Measurements from ENCODE around the gene NME4. TPM values are rescaled to one million over a fixed set of nuclear protein-coding genes. Genes with fewer than 3 reads are reported as not detected.

The NME4 gene
- total RNA-seq, 1 donor from 2014 or later = 97.2 TPM

DNA sequence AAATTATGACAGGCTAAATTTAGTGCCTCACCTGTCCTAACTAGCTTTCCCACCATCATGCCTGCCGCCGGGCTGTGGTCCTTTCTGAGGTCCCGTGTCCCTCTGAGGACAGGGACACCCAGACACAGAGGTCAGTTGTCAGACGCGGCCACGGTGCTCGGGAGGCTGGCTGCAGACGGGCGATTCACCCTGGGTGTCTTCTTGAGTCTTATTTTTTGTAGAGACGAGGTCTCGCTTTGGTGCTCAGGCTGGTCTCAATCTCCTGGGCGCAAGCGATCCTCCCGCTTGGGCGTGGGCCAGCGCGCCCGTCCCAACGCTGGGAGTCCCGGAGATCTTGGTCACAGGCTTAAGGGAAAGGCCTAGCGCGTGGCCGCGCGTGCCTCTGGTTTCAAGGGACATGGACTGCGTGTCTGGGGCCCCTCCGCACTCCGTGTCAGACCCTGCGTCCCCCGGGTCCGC, 27.7 kb downstream of the NME4 start:
- H3K36me3 ChIP-seq (ENCODE audit: control insufficient read depth, insufficient read depth, low read length) = peaks cover 2% of the 10 kb centered on the region
- DNase-seq (ENCODE audit: low read depth) = no peak
- TF ChIP-seq, protein P1, sequence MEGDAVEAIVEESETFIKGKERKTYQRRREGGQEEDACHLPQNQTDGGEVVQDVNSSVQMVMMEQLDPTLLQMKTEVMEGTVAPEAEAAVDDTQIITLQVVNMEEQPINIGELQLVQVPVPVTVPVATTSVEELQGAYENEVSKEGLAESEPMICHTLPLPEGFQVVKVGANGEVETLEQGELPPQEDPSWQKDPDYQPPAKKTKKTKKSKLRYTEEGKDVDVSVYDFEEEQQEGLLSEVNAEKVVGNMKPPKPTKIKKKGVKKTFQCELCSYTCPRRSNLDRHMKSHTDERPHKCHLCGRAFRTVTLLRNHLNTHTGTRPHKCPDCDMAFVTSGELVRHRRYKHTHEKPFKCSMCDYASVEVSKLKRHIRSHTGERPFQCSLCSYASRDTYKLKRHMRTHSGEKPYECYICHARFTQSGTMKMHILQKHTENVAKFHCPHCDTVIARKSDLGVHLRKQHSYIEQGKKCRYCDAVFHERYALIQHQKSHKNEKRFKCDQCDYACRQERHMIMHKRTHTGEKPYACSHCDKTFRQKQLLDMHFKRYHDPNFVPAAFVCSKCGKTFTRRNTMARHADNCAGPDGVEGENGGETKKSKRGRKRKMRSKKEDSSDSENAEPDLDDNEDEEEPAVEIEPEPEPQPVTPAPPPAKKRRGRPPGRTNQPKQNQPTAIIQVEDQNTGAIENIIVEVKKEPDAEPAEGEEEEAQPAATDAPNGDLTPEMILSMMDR (IDR thresholded peaks at IDR 0.05; ENCODE audit: insufficient read depth, low read length, poor library complexity, severe bottlenecking) = no peak
- H3K4me3 ChIP-seq (ENCODE audit: low read depth, low read length) = peak overlapping the region; percentile 61
- no peaks in the 10 kb centered on the region for H3K27me3 ChIP-seq (ENCODE audit: control insufficient read depth, insufficient read depth, low read length)

DNA sequence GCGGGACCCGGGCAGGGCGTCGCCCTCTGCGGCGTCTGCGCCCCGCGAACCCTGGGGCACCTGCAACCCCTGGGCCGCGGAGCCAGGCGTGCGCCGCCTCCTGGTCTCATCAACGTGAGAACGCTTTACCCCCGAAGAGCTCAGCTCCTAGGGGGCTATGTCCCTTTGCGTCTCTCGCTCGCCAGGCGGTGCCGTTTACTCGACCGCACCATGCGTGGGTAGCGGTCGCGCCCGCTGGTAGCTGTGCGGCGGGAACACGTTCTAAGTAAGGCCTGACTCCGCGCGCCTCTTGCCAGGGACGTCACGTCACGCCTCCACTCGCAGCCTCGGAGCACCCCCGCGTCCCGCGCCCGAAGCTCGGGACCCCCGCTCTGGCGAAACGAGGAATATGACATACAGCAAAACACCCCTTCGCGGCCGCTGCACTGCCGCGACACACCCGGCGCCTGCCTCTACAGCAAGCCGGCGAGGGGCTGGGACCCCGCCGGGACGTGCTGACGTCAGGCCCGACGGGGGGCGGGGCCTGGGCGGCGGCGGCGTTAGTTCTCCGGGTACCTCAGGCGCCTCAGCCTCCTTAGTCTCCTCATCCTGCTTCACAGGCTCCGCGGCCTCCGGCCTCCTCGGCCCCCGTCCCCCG, 28.2 kb downstream of the NME4 start, which contains the start of gene RAB11FIP3:
Gene RAB11FIP3 (plus strand): TSS at position 568 of the 637 bp plus-strand sequence. CDS start 358 bp downstream, outside the sequence.
- DNase-seq (ENCODE audit: low read depth) = no peak
- Histone ChIP-seq H3K4me3 (ENCODE audit: low read depth, low read length) (peak within 1 kb of the TSS; percentile 61), H3K36me3 (ENCODE audit: control insufficient read depth, insufficient read depth, low read length) (peaks cover 2% of the 10 kb centered on the region), H3K27me3 (ENCODE audit: control insufficient read depth, insufficient read depth, low read length) (no peaks in the 10 kb centered on the region)
- TF ChIP-seq, protein P1 (IDR thresholded peaks at IDR 0.05; ENCODE audit: insufficient read depth, low read length, poor library complexity, severe bottlenecking) = peak; percentile 17

DNA sequence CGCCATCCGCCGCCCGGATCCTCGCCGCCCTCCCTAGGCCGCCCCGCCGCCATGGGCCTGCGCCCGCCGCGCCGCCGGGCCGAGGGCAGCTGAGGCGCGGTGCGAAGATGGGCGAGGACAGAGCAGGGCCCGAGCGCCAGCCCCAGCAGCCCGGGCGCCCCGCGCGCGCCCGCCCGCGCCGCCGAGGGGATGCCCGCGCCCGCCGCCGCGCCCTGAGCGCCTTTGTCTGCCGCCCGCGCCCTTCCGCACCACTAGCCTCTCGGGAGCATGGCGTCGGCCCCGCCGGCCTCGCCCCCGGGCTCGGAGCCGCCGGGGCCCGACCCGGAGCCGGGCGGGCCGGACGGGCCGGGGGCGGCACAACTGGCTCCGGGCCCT, 28.7 kb downstream of the NME4 start:
- no peak for DNase-seq (ENCODE audit: low read depth)
- TF ChIP-seq, protein P1 (IDR thresholded peaks at IDR 0.05; ENCODE audit: insufficient read depth, low read length, poor library complexity, severe bottlenecking) = no peak
- peak overlapping the region; percentile 61 for H3K4me3 ChIP-seq (ENCODE audit: low read depth, low read length)
- no peaks in the 10 kb centered on the region for H3K27me3 ChIP-seq (ENCODE audit: control insufficient read depth, insufficient read depth, low read length)
- peaks cover 2% of the 10 kb centered on the region for H3K36me3 ChIP-seq (ENCODE audit: control insufficient read depth, insufficient read depth, low read length)

DNA sequence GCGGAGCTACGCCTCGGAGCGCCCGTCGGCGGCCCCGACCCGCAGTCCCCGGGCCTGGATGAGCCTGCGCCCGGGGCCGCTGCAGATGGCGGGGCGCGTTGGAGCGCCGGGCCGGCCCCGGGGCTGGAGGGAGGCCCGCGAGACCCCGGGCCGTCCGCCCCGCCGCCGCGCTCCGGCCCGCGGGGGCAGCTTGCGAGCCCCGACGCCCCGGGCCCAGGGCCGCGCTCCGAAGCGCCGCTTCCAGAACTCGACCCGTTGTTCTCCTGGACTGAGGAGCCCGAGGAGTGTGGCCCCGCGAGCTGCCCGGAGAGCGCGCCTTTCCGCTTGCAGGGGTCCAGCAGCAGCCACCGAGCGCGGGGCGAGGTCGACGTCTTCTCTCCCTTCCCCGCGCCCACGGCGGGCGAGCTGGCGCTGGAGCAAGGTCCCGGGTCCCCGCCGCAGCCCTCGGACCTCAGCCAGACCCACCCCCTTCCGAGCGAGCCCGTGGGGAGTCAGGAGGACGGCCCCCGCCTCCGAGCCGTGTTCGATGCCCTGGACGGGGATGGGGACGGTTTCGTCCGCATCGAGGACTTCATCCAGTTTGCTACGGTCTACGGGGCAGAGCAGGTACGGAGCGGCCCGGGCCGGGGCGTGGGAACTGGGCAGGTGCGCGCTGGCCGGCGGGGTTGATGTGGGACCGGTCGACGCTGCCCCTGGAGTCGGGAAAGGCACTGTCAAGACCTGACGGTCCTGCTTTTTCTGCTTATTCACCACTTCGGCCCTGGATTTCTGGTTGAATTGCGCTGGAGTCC, 29.3 kb downstream of the NME4 start:
- Histone ChIP-seq H3K4me3 (ENCODE audit: low read depth, low read length) (peak overlapping the region; percentile 61), H3K36me3 (ENCODE audit: control insufficient read depth, insufficient read depth, low read length) (peaks cover 2% of the 10 kb centered on the region), H3K27me3 (ENCODE audit: control insufficient read depth, insufficient read depth, low read length) (no peaks in the 10 kb centered on the region)
- TF ChIP-seq, protein P1 (IDR thresholded peaks at IDR 0.05; ENCODE audit: insufficient read depth, low read length, poor library complexity, severe bottlenecking) = no peak
- no peak for DNase-seq (ENCODE audit: low read depth)

DNA sequence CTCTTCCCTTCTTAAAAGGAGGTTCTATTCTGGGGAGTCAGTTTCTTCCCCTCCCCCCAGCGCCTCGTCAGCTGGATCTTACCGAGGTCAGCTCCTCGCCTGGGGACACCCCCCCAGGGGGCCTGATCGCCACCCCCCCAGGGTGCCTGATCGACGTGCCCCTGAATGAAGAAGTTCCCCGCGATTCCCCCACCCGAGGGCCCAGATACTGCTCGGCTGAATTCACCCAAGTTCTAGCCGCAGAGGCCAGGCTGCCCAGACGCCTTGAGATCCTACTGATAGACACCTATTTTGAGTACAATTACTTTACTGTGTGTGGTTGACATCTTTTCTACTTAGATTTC, 29.9 kb downstream of the NME4 start:
- no peak for DNase-seq (ENCODE audit: low read depth)
- peak overlapping the region; percentile 61 for H3K4me3 ChIP-seq (ENCODE audit: low read depth, low read length)
- H3K36me3 ChIP-seq (ENCODE audit: control insufficient read depth, insufficient read depth, low read length) = peaks cover 2% of the 10 kb centered on the region
- no peaks in the 10 kb centered on the region for H3K27me3 ChIP-seq (ENCODE audit: control insufficient read depth, insufficient read depth, low read length)
- TF ChIP-seq, protein P1 (IDR thresholded peaks at IDR 0.05; ENCODE audit: insufficient read depth, low read length, poor library complexity, severe bottlenecking) = no peak
